ENCODE measurements around the gene KRT9.

DNA sequence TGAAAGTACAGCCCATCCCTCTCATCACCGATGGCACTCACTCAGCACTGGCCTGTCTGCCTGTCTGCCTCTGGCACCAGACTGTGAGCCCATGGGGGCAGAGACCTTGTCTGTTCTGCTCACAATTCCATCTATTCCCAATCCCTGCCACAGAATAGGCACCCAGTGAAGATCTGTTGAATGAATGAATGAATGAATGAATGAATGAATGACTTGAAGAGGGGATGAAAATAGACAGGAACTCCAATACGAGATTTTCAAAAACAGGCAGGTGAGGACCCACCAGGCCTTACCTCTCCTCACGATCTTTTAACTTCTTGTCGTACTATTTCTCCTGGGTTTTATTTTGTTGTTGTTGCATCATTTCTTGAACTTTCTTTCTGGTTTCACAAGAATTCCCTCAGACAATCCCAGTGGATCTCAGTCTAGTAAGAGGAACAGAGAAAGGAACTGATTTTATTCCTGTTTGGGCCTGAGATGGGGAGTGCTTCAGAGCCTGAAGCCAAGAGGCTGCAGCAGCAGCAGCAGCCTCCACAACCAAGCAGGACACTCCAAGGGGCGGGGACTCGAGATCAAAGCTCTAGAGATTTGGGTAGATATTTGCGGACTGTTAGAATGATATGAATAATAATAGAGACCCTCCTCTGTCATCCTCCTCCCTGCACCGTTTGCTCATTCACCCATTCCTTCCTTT, 17.7 kb downstream of the KRT9 start:
- TF ChIP-seq, protein P1, sequence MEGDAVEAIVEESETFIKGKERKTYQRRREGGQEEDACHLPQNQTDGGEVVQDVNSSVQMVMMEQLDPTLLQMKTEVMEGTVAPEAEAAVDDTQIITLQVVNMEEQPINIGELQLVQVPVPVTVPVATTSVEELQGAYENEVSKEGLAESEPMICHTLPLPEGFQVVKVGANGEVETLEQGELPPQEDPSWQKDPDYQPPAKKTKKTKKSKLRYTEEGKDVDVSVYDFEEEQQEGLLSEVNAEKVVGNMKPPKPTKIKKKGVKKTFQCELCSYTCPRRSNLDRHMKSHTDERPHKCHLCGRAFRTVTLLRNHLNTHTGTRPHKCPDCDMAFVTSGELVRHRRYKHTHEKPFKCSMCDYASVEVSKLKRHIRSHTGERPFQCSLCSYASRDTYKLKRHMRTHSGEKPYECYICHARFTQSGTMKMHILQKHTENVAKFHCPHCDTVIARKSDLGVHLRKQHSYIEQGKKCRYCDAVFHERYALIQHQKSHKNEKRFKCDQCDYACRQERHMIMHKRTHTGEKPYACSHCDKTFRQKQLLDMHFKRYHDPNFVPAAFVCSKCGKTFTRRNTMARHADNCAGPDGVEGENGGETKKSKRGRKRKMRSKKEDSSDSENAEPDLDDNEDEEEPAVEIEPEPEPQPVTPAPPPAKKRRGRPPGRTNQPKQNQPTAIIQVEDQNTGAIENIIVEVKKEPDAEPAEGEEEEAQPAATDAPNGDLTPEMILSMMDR (IDR thresholded peaks at IDR 0.05) = no peak
- TF ChIP-seq POLR2A (IDR thresholded peaks at IDR 0.05) = no peak

Data from adrenal gland (tissue), 5 donors.